B cell (primary cell): ENCODE data around the gene TRIM50. TPM values are rescaled to one million over a fixed set of nuclear protein-coding genes. Genes with fewer than 3 reads are reported as not detected.

Experiments used
- ATAC-seq: fragments of 200-7000 bp; cut with Tn5 transposase; one replicate; pipeline ENCODE4 v1.10.0; 2021; ENCODE audit warnings: low read depth, mild to moderate bottlenecking, moderate number of reproducible peaks, moderate library complexity
- CTCF ChIA-PET: fragments of 350-600 bp; sonication (Branson Sonifier 250); formaldehyde crosslinking; loops from one replicate; lab custom pipeline; 2021; ENCODE audit warnings: antibody characterized with exemption, inconsistent platforms; lab: Charles Lee
- POLR2A ChIA-PET: fragments of 350-600 bp; sonication (Branson Sonifier 250); formaldehyde crosslinking; loops from one replicate; lab custom pipeline; 2021; ENCODE audit warnings: antibody characterized with exemption; lab: Charles Lee
- DNase-seq: peaks from one replicate; pipeline ENCODE4 v3.0.0; 2013
- H2AFZ ChIP-seq: 2 replicates; pipeline ENCODE4 v1.6.1; 2012; ENCODE audit warnings: mild to moderate bottlenecking, low read depth, low read length; ENCODE audit not compliant: insufficient read depth, poor library complexity, severe bottlenecking
- H3K27ac ChIP-seq, 2 donors: 1 replicate in 1 of 2; 2 replicates in 1 of 2; pipeline ENCODE4 v1.5.1; 2012 to 2013; ENCODE audit warnings: low read length in 2 of 2, mild to moderate bottlenecking in 2 of 2, moderate library complexity in 1 of 2
- H3K27me3 ChIP-seq, 4 experiments: fragments of 200-600 bp in 1 of 4; sonication (generic) in 1 of 4; replicated peaks in 1 of 4; 1 replicate in 2 of 4; 2 replicates in 2 of 4; pipeline versions ENCODE4 v1.6.1 to v1.7.0; 2013 to 2016; ENCODE audit warnings: low read length in 3 of 4, mild to moderate bottlenecking in 2 of 4, mixed read lengths in 1 of 4, moderate library complexity in 1 of 4; ENCODE audit not compliant: insufficient read depth in 4 of 4, control insufficient read depth in 3 of 4; ENCODE audit errors: control extremely low read depth in 1 of 4
- H3K36me3 ChIP-seq, 2 experiments: replicated peaks in 1 of 2; 1 replicate in 1 of 2; 2 replicates in 1 of 2; pipeline versions ENCODE4 v1.6.1 to v1.7.1; 2013; ENCODE audit warnings: low read length in 1 of 2; ENCODE audit not compliant: insufficient read depth in 2 of 2, control insufficient read depth in 1 of 2; ENCODE audit errors: control extremely low read depth in 1 of 2, extremely low read depth in 1 of 2
- H3K4me1 ChIP-seq, 2 donors: fragments of 200-600 bp in 1 of 2; sonication (generic) in 1 of 2; 1 replicate in 1 of 2; 2 replicates in 1 of 2; pipeline versions ENCODE4 v1.5.1 to v1.6.1; 2013 to 2017; ENCODE audit warnings: low read length in 2 of 2; ENCODE audit not compliant: control insufficient read depth in 2 of 2, insufficient read depth in 2 of 2
- H3K4me2 ChIP-seq: replicated peaks from 2 replicates; pipeline ENCODE3; 2012; ENCODE audit warnings: mild to moderate bottlenecking, low read depth, low read length; ENCODE audit not compliant: poor library complexity, severe bottlenecking
- H3K4me3 ChIP-seq, 5 experiments: fragments of 200-600 bp in 1 of 5; sonication (generic) in 1 of 5; 1 replicate in 3 of 5; 2 replicates in 2 of 5; pipeline versions ENCODE4 v1.5.1 to v1.7.0; 2011 to 2016; ENCODE audit warnings: low read length in 4 of 5, mild to moderate bottlenecking in 4 of 5, low read depth in 2 of 5, control low read depth in 1 of 5, moderate library complexity in 1 of 5; ENCODE audit not compliant: insufficient read depth in 1 of 5; ENCODE audit errors: control extremely low read depth in 1 of 5, extremely low read depth in 1 of 5
- H3K79me2 ChIP-seq: fragments of 200-600 bp; sonication (generic); one replicate; pipeline ENCODE4 v1.6.0; 2016; ENCODE audit warnings: low read length; ENCODE audit not compliant: control insufficient read depth, insufficient read depth
- H3K9ac ChIP-seq: fragments of 200-600 bp; sonication (generic); 2 replicates; pipeline ENCODE4 v1.6.1; 2017; ENCODE audit warnings: mild to moderate bottlenecking, low read length, moderate library complexity
- H3K9me3 ChIP-seq, 3 donors: one replicate each; pipeline versions ENCODE4 v1.6.1 to v1.7.1; 2013; ENCODE audit warnings: low read length in 2 of 3; ENCODE audit not compliant: control insufficient read depth in 2 of 3, insufficient read depth in 1 of 3; ENCODE audit errors: control extremely low read depth in 1 of 3
- H4K20me1 ChIP-seq: 2 replicates; pipeline ENCODE4 v1.6.0; 2012; ENCODE audit warnings: mild to moderate bottlenecking, low read length; ENCODE audit not compliant: insufficient read depth, control insufficient read depth, poor library complexity, severe bottlenecking
- H3K27ac Mint-ChIP-seq: one replicate; pipeline ENCODE4 v1.8.0; 2021; ENCODE audit warnings: mixed read lengths
- H3K27me3 Mint-ChIP-seq: one replicate; pipeline ENCODE4 v1.8.0; 2021; ENCODE audit warnings: mixed read lengths
- H3K4me1 Mint-ChIP-seq: one replicate; pipeline ENCODE4 v1.8.0; 2021; ENCODE audit warnings: mixed read lengths
- H3K4me3 Mint-ChIP-seq: one replicate; pipeline ENCODE4 v1.8.0; 2021; ENCODE audit warnings: mixed read lengths
- H3K9me3 Mint-ChIP-seq: one replicate; pipeline ENCODE4 v1.8.0; 2022; ENCODE audit warnings: mixed read lengths; ENCODE audit not compliant: insufficient read depth
- EZH2 ChIP-seq: IDR thresholded peaks from 2 replicates; pipeline ENCODE4 v1.6.1; 2012; ENCODE audit warnings: borderline replicate concordance, low read depth, mild to moderate bottlenecking, moderate library complexity, low read length; ENCODE audit not compliant: insufficient read depth, poor library complexity, severe bottlenecking
- WGBS: methylation state at CpG from one replicate; pipeline ENCODE4 v1.1.5; 2013; ENCODE audit warnings: missing lambda C conversion rate; ENCODE audit not compliant: insufficient coverage; 5-methylcytosine and 5-hydroxymethylcytosine counted together
- intact Hi-C: fragments of 100-400 bp; cut with micrococcal nuclease; formaldehyde crosslinking; loops from one replicate; pipeline ENCODE4 v1.10.0; 2022
- polyA plus RNA-seq: library from polyadenylated mRNA; depleted of rRNA; stranded (reverse); fragments of >200 nt; gene quantifications from 2 replicates; pipeline ENCODE4 v1.2.3, GENCODE V29; 2012
- total RNA-seq, 2 donors: library from RNA; stranded (reverse); fragments of 120-200 nt in 1 of 2; gene quantifications; 1 replicate in 1 of 2; 2 replicates in 1 of 2; pipeline versions ENCODE4 v1.2.3 to v1.2.4, GENCODE V29; 2013 to 2022
- TF ChIP-seq, protein P1 (sequence below): fragments of 200-600 bp; IDR thresholded peaks from one replicate; pipeline ENCODE4 v1.8.0; 2022; ENCODE audit warnings: antibody characterized with exemption, mild to moderate bottlenecking

Gene TRIM50
- total and polyA plus RNA-seq, 2 donors (not counting 1 experiment from before 2014, with no cell fraction given), result not detected

DNA sequence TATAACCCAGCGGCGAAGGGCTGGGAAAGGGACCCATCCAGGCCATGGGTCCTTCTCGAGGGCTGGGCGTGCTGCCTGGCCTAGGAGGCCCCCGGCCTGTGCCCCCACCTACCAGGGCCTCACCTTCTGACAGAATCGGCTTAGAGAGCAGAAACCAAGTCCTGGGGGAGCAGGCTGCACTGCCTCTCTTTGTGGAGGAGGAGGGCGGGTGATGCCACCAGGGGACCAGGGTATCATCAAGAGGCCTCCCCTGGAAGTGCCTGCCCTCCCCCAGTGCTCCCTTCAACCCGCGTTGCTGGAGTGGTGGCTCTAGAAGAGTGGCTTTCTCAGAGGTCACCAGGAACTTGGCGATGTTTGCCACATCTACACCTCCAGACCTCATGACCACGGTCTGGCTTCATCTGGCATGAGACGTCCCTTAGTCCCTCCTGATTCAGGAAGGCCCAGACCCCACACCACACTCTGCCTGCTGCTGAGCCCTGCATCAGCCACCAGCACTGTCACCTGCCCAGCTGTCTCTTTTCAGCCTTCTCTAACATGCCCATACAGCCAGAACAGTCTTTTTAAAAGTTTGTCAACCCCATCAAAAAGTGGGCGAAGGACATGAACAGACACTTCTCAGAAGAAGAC is 32.0 kb upstream of the TRIM50 start:
- CTCF ChIA-PET, result no interaction called here
- no peaks in the 10 kb centered on the region for H3K9me3 Mint-ChIP-seq
- WGBS, result 96% methylated on average over 9 of the region's 13 CpGs
- TF ChIP-seq, protein P1, sequence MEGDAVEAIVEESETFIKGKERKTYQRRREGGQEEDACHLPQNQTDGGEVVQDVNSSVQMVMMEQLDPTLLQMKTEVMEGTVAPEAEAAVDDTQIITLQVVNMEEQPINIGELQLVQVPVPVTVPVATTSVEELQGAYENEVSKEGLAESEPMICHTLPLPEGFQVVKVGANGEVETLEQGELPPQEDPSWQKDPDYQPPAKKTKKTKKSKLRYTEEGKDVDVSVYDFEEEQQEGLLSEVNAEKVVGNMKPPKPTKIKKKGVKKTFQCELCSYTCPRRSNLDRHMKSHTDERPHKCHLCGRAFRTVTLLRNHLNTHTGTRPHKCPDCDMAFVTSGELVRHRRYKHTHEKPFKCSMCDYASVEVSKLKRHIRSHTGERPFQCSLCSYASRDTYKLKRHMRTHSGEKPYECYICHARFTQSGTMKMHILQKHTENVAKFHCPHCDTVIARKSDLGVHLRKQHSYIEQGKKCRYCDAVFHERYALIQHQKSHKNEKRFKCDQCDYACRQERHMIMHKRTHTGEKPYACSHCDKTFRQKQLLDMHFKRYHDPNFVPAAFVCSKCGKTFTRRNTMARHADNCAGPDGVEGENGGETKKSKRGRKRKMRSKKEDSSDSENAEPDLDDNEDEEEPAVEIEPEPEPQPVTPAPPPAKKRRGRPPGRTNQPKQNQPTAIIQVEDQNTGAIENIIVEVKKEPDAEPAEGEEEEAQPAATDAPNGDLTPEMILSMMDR, result no peak
- TF ChIP-seq EZH2, result no peak
- peaks cover 0 to 8% of the 10 kb centered on the region in 2 donors for H3K4me1 ChIP-seq
- H3K4me2 ChIP-seq, result no peak overlapping the region
- H2AFZ ChIP-seq, result no peak overlapping the region
- H3K36me3 ChIP-seq, result no peaks in the 10 kb centered on the region
- H3K27me3 ChIP-seq, result peaks cover 0 to 11% (median 3%) of the 10 kb centered on the region in 4 experiments
- POLR2A ChIA-PET, result no interaction called here
- intact Hi-C loops, result no loop called here
- H3K9ac ChIP-seq, result no peak overlapping the region
- no peak overlapping the region for H3K27ac Mint-ChIP-seq
- no peak overlapping the region for H3K4me3 Mint-ChIP-seq
- H3K79me2 ChIP-seq, result no peaks in the 10 kb centered on the region
- peaks cover 15% of the 10 kb centered on the region for H3K27me3 Mint-ChIP-seq
- peaks cover 7% of the 10 kb centered on the region for H3K4me1 Mint-ChIP-seq
- H3K27ac ChIP-seq, result no peak overlapping the region
- H3K4me3 ChIP-seq, result no peak overlapping the region
- DNase-seq (no peak), ATAC-seq (no peak)
- H3K9me3 ChIP-seq, result peaks cover 0 to 5% (median 0%) of the 10 kb centered on the region in 3 donors
- H4K20me1 ChIP-seq, result no peaks in the 10 kb centered on the region

DNA sequence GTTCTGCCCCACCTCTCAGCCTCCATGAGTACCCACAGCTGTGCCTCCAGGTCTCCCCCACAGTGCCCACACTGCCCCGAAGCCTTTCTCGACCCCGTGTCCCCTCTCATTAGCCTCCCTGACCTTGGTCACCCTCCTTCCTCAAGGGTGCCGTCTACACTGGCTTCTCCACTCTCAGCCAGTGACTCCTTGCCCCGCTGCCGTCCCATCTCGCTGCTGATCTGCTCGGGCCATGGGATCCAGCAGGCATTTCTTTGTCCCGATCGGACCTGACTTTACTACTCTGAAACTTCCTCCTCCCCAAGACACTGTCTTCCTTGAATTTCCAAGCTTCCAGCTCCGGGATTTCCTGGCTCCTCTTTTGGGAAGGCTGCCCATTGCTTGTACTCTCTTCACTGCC is 31.4 kb upstream of the TRIM50 start:
- H3K36me3 ChIP-seq, result no peaks in the 10 kb centered on the region
- H3K4me1 ChIP-seq, result peaks cover 0 to 8% of the 10 kb centered on the region in 2 donors
- 92% methylated on average over 8 of the region's 11 CpGs for WGBS
- CTCF ChIA-PET, result no interaction called here
- POLR2A ChIA-PET, result no interaction called here
- H3K27me3 ChIP-seq, result peaks cover 0 to 11% (median 3%) of the 10 kb centered on the region in 4 experiments
- no peak overlapping the region for H3K27ac Mint-ChIP-seq
- no peak overlapping the region for H2AFZ ChIP-seq
- H4K20me1 ChIP-seq, result no peaks in the 10 kb centered on the region
- DNase-seq, result no peak
- intact Hi-C loops, result no loop called here
- no peak overlapping the region for H3K9ac ChIP-seq
- no peak overlapping the region for H3K4me3 Mint-ChIP-seq
- TF ChIP-seq, protein P1, result no peak
- TF ChIP-seq EZH2, result no peak
- H3K27me3 Mint-ChIP-seq, result peaks cover 15% of the 10 kb centered on the region
- H3K27ac ChIP-seq, result no peak overlapping the region
- peaks cover 7% of the 10 kb centered on the region for H3K4me1 Mint-ChIP-seq
- H3K9me3 Mint-ChIP-seq, result no peaks in the 10 kb centered on the region
- no peak for ATAC-seq
- H3K79me2 ChIP-seq, result no peaks in the 10 kb centered on the region
- peaks cover 0 to 5% (median 0%) of the 10 kb centered on the region in 3 donors for H3K9me3 ChIP-seq
- no peak overlapping the region for H3K4me3 ChIP-seq
- H3K4me2 ChIP-seq, result no peak overlapping the region
